HFFc6 (cell line): ENCODE results near the gene JMJD7. TPM values are rescaled to one million over a fixed set of nuclear protein-coding genes. Genes with fewer than 3 reads are reported as not detected.

Experiments
- DNase-seq: peaks from one replicate; pipeline ENCODE4 v3.0.0-alpha.2; 2018
- H3K27ac Mint-ChIP-seq: 2 replicates; pipeline ENCODE4 v1.8.0; 2020; ENCODE audit warnings: mild to moderate bottlenecking, mixed read lengths
- H3K27me3 Mint-ChIP-seq: 2 replicates; pipeline ENCODE4 v1.8.0; 2021; ENCODE audit warnings: mild to moderate bottlenecking, moderate library complexity, mixed read lengths; ENCODE audit not compliant: insufficient read depth
- H3K36me3 Mint-ChIP-seq: 2 replicates; pipeline ENCODE4 v1.8.0; 2021; ENCODE audit warnings: low read depth, mixed read lengths
- H3K4me1 Mint-ChIP-seq: 2 replicates; pipeline ENCODE4 v1.8.0; 2020; ENCODE audit warnings: low read depth, mixed read lengths
- H3K4me3 Mint-ChIP-seq: 2 replicates; pipeline ENCODE4 v1.8.0; 2020; ENCODE audit warnings: mild to moderate bottlenecking, moderate library complexity, mixed read lengths
- H3K9me3 Mint-ChIP-seq: 2 replicates; pipeline ENCODE4 v1.8.0; 2020; ENCODE audit warnings: mild to moderate bottlenecking, mixed read lengths
- CTCF ChIP-seq: fragments of 200-600 bp; sonication (generic); IDR thresholded peaks from 2 replicates; pipeline ENCODE4 v1.5.0; 2021; ENCODE audit warnings: antibody characterized with exemption, mild to moderate bottlenecking
- total RNA-seq, 6 experiments: library from RNA; stranded (reverse); fragmentation: NEBNext Ultra II Directional; extraction: Animal tissue kit (Norgen Biotek cat#: 25700); gene quantifications; 2 replicates in 1 of 6; 3 replicates in 5 of 6; pipeline ENCODE4 v1.2.3, GENCODE V29; 2021

The JMJD7 gene
- total RNA-seq, 6 experiments from 2014 or later, result 4.9 to 11.0 (median 8.2) TPM

DNA sequence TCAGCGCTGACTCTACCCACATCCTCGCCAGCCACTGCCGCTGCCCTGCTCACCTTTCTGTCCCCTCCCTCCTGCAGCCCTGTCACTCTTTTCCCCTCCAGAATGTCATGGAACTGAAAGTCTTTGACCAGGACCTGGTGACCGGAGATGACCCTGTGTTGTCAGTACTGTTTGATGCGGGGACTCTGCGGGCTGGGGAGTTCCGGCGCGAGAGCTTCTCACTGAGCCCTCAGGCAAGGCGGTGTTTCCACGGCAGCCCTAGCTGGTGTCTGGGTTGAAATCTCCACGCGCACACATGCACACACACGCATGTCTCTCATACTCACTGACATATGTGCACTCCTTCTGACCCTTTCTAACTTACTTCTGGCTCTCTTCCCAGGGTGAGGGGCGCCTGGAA is 12.8 kb downstream of the JMJD7 start:
- Mint-ChIP-seq H3K36me3 (0 out of 2 replicates have a peak, but pooled peaks cover 4% of the 10 kb centered on the region), H3K4me1 (no peaks in the 10 kb centered on the region), H3K4me3 (no peak overlapping the region), H3K27ac (no peak overlapping the region), H3K9me3 (no peaks in the 10 kb centered on the region), H3K27me3 (no peaks in the 10 kb centered on the region; the same call in none of the 2 replicates)
- DNase-seq, result no peak
- TF ChIP-seq CTCF, result no peak

DNA sequence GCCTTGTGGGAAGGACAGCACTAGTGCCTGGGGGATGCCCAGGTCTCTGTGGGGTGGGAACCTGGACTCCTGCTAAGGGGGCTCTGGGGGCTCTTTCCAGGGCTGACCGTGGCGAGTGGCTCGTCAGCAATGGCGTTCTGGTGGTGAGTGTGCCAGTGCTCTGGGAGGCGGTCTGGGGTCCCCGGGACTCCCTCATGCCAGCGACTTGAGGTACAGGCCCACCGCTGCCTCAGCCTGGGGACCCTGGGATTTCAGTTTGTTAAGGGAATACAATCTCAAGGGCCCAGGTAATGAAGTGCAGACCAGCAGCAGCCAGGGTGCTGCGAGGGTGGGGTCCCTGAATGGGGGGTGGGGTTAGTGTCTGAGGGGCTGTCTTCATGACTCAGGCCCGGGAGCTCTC is 13.2 kb downstream of the JMJD7 start:
- H3K4me3 Mint-ChIP-seq, result no peak overlapping the region

DNA sequence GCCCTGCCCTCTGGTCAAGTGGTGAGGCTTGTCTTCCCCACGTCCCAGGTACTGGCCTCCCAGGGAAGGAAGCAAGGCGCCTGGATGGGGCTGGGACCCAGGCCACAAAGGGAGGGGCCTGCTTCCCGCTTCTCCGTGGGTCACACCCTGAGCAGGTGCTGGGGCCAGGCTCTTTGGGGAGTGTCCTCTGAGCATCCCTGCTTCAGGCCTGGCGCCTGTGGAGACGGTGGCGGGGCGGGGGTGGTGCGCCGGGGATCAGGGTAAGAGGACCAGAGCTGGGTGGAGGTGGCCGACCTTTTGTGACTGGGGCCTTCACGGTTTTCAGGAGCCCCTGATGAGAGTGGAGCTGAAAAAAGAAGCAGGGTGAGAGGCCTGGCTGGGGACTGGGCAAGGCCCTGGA is 14.3 kb downstream of the JMJD7 start:
- no peaks in the 10 kb centered on the region for H3K4me1 Mint-ChIP-seq
- H3K36me3 Mint-ChIP-seq, result peaks cover 1% of the 10 kb centered on the region; the same call in 1 of the 2 replicates
- H3K4me3 Mint-ChIP-seq, result no peak overlapping the region
- TF ChIP-seq CTCF, result no peak
- H3K9me3 Mint-ChIP-seq, result no peaks in the 10 kb centered on the region
- H3K27ac Mint-ChIP-seq, result no peak overlapping the region
- H3K27me3 Mint-ChIP-seq, result no peaks in the 10 kb centered on the region; the same call in none of the 2 replicates
- DNase-seq, result no peak

More for the DNA sequence above, 13.2 kb downstream of the JMJD7 start:
- Mint-ChIP-seq H3K9me3 (no peaks in the 10 kb centered on the region), H3K27me3 (no peaks in the 10 kb centered on the region; the same call in none of the 2 replicates), H3K36me3 (peaks cover 4% of the 10 kb centered on the region; the same call in 1 of the 2 replicates), H3K4me1 (no peaks in the 10 kb centered on the region), H3K27ac (no peak overlapping the region)
- DNase-seq, result no peak
- no peak for TF ChIP-seq CTCF

GRCh38 chr15:41843571-41843970 is 15.7 kb downstream of the JMJD7 start:
- Mint-ChIP-seq H3K27ac (no peak overlapping the region), H3K4me3 (no peak overlapping the region), H3K36me3 (peaks cover 5% of the 10 kb centered on the region), H3K9me3 (no peaks in the 10 kb centered on the region), H3K27me3 (no peaks in the 10 kb centered on the region; the same call in 1 of the 2 replicates), H3K4me1 (no peaks in the 10 kb centered on the region)
- DNase-seq, result no peak
- no peak for TF ChIP-seq CTCF

DNA sequence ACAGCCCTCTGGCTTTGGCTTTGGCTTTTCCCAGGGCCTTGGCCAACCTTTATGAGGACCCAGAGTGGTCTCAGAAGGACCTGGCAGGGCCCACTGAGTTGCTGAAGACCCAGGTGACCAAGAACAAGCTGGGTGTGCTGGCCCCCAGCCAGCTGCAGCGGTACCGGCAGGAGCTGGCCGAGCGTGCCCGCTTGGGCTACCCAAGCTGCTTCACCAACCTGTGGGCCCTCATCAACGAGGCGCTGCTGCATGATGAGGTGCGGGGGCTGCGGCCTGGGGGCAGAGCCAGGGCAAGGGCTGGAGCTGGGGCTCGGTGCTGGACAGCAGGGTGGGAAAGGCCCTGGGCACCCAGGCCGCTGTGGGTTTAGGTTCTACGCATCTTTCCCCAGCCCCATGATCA is 16.9 kb downstream of the JMJD7 start:
- Mint-ChIP-seq H3K4me3 (no peak overlapping the region), H3K4me1 (no peaks in the 10 kb centered on the region), H3K27me3 (no peaks in the 10 kb centered on the region; the same call in 1 of the 2 replicates), H3K9me3 (no peaks in the 10 kb centered on the region), H3K36me3 (peaks cover 5% of the 10 kb centered on the region), H3K27ac (no peak overlapping the region)
- DNase-seq, result no peak
- no peak for TF ChIP-seq CTCF

GRCh38 chr15:41847206-41847605 is 19.3 kb downstream of the JMJD7 start:
- no peak overlapping the region for H3K27ac Mint-ChIP-seq
- DNase-seq, result no peak
- TF ChIP-seq CTCF, result no peak
- H3K4me3 Mint-ChIP-seq, result no peak overlapping the region
- peaks cover 4% of the 10 kb centered on the region; the same call in 1 of the 2 replicates for H3K27me3 Mint-ChIP-seq
- peaks cover 5% of the 10 kb centered on the region for H3K36me3 Mint-ChIP-seq
- H3K9me3 Mint-ChIP-seq, result no peaks in the 10 kb centered on the region
- H3K4me1 Mint-ChIP-seq, result no peaks in the 10 kb centered on the region
